ENCODE results near the gene TSGA10.
"Not testable (repeated sequence)": the region's sequence is repeated elsewhere in the genome, so short reads cannot be mapped to it uniquely, and the experiment has no call there.

TSGA10 gene

DNA sequence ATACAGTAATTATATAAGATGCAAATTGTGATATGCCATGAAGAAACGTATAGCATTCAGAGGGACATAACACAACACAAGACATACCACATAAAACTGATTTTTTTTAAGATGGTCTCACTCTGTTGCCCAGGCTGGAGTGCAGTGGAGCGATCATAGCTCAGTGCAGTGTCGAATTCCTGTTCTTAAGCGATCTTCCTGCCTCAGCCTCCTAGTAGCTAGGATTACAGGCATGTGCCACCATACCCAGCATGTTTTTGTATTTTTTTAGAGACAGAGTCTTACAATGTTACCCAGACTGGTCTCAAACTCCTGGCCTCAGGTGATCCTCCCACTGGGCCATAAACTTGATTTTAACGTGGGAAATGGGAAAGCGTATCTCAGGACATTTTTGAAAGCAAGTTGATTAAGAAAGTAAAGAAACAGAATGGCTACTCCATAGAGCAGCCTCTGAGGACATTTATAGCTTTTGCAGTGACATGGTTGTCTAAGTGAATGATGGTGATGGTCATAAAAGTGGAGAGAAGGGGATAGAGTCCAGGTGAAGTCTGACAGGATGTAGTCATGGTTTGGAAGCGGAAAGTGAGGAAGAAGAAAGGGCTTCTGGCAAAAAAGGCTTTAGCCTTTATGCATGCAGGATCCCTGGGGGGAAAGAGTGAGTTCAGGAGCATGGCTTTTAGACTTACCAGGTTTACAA, 2.4 kb downstream of the TSGA10 start:
- no peak for DNase-seq (ENCODE audit: low spot score)

DNA sequence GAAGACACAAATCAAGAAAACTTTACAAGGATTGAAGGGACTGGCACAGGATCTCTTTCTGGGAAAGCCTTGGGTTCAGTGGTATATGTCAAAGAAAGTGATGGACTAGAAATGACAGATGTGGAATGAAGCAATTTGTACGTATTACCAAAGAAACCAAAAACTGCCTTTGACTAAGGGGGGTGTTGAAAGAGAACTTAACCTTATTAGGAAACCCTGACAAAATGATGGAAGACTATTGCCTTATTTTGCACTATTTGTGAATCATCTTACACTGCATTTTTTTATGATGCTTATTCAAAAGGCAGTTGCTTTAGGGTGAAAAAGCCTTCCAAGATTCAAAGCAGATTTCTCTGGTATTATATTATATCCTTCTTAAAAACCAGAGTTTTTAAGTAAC, 4.0 kb downstream of the TSGA10 start:
- DNase-seq (ENCODE audit: low spot score), result no peak

DNA sequence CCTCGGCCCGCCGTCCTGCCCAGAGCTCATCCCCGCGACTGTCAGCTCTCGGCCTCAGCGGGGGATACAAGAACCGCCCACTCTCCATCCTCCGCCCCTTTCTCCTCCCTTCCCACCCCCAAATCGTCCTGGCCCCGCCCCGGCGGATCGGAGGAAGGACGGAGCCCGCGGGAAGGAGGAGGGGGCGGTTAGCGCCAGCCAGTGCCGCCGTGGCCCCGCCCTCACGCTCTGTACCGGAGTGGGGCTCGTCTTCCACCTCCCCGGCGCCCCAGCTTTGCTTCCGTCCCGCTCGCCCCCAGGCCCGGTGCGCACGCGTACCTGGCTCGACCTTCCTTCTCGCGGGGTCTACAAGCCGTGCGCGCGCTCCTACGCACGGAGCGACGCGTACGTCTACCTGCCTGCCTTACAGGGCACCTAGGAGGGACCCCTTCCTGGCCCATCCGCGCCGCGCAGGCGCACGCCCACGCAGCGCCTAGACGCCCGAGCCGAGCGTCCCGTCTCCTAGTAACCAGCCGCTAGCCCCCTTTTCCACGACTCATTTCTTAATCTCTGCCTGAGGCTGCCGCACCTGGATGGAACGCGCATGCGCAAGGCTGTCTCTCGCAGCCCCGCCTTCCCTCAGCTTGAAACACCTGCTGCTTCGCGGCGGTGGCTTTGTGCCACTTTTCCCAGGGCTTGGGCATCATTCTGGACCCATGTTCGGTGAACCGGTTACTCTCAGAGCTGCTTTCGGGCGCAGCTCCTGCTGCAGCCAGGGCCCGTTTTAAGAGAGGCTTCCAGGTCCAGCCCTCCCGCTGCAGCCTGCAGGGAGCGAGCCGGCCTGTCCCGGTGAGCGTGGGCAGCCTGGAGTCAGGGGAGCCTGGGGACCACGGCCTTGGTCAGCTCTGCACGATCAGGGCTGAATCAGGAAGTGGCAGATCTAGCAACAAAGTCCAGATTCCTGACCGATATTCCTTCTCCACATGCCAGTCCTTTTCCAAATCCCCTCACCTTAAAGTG, 13.3 kb downstream of the TSGA10 start, which contains the start of gene C2orf15:
Gene C2orf15, plus strand, starts transcription at position 598 of the 999 bp plus-strand sequence. CDS start 8,852 bp downstream, outside the sequence.
- DNase-seq (ENCODE audit: low spot score), result peak; percentile 97

DNA sequence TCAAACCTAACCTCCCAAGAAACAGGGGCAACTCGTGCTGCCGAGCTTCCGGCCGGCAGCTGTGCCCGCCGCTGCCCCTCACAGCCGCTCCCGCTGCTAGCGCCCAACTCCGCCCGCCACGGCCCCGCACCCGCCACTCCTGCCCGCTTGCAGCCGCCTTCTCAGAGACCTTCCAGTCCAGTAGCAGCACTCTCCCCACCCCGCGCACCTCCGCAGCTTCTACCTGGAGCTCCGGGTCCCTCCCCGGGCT, 14.0 kb downstream of the TSGA10 start:
- DNase-seq (ENCODE audit: low spot score), result no peak

DNA sequence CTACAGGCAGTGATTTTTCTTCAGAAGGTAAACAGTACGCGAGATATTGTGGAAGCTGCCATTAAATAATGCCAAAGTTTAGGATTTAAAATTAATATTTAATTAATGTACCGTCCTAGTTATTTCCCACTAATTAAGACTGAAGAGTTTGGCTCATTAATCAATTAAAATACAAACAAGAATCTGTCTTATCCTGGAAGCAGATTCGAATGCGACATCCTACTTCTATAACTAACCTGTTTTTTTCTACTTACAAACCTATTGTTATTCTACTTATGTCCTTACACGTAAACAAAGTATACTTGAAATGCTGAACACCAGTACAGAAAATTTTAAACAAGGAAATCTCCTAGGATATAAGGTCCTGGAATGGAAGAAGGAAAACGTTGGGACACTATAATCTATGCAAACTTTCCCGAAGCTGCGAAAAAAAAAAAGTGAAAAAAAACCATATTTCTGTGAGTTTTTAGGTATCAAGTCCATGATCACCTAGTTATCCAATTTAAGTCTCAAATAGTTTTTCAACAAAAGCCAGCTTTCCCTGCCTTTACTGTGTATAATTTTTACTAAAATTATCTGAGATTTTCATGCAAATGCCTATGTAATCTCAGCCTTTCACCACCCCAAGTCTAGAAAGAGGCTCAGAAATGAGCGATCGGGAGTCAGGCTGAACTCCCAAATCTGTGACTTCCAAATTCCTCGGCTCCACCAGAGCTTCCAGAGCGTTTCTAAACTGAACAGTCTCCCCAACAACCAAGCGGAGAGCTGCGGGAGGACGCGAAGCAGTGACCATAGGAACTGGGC, 14.5 kb downstream of the TSGA10 start:
- DNase-seq (ENCODE audit: low spot score), result no peak

DNA sequence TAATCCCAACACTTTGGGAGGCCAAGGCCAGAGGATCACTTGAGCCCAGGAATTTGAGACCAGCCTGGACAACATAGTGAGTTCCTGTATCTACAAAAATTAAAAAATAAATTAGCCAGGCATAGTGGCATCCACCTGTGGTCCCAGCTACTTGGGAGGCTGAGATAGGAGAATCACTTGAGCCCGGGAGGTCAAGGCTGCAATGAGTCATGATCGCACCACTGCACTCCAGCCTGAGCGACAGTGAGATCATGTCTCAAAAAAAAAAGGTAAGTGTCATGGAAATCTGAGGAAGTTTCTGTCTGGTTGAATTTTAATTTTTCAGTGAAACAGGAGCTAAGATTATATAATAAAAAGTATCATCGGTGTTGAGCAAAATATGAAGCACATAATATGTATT, 15.7 kb downstream of the TSGA10 start:
- DNase-seq (ENCODE audit: low spot score), result no peak

DNA sequence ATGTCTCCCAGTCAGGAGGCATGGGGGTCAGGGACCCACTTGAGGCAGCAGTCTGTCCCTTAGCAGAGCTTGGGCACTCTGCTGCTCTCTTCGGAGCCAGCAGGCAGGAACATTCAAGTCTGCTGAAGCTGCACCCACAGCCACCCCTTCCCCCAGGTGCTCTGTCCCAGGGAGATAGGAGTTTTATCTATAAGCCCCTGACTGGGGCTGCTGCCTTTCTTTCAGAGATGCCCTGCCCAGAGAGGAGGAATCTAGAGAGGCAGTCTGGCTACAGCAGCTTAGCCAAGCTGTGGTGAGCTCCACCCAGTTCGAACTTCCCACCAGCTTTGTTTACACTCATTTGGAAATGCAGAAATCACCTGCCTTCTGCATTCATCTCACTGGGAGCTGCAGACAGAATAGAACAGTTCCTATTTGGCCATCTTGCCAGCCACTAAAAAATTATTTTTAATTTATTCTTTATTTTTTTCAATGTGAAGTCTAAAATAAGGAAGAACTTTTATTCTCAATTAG, 19.6 kb downstream of the TSGA10 start:
- DNase-seq (ENCODE audit: low spot score), result not testable (repeated sequence)

DNA sequence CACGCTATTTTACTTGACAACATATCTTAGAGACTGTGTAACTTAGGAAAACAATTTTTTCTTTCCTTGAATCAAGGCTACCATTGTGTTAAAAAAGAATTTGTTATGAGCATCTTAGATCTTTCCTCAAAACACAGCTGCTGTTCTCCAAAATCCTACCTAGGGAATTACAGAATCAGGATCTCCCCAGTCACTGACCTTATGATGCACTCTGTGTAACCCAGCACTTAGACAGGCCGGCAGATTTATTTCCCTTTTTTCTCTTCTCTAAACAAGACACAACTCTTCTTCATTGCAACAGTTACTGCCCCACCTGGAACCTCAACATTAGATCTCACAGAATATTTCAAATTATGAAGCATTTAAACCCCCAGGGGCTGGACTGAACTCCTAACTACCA, 26.8 kb downstream of the TSGA10 start:
- no peak for DNase-seq (ENCODE audit: low spot score)

DNA sequence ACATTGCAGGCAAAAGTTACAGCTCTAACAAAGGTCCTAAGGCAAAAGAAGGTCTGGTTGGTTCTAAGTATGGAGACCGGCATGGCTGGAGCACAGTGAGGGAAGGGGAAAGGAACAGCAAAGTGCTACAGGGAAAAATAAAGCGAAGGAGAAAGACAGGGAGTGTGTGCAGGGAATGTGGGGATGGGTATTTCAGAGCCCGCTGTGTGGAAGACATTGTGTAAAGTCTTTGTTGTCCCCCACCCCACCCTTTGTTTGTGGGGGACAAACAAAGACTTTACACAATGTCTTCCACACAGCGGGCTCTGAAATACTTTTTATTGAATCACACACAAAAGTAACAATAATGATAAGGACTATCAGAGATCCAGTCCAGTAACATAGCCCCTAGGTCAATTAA, 42.1 kb downstream of the TSGA10 start:
- peak; percentile 48 for DNase-seq (ENCODE audit: low spot score)

DNA sequence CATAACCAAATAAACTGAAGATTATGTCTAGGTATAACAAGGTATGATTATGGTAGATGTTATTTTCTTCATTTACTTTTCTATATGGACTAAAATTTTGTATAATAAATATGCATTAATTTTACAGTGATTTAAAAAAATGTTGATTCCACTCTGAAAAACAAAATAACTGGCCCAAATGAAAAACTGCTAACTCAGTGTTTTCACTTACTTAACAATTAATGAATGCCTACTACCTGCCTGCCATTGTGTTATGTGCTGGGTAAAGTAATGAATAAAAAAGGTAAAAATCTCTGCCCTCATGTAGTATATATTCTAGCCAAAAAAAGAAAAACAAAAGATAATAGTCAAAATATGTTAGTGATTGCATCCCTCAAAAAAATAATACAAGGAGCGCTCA, 42.8 kb downstream of the TSGA10 start:
- DNase-seq (ENCODE audit: low spot score), result no peak

DNA sequence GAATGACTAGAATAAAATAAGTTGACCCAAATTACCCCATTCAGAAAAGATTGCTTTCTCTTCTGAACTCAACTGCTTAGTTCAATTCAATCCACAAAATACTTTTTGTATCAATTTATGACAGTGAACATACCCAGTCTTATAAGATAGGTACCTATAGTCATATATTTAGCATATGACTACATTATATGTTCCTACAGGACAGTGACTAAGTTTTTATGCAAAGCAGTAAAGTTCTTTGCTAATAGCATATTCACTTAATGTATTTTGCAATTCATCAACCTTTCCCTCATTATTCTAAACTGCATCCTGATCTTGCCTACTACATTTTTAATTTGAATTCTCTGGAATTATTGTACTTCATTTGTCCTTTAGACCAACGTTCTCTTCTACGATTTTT, 43.5 kb downstream of the TSGA10 start:
- no peak for DNase-seq (ENCODE audit: low spot score)

DNA sequence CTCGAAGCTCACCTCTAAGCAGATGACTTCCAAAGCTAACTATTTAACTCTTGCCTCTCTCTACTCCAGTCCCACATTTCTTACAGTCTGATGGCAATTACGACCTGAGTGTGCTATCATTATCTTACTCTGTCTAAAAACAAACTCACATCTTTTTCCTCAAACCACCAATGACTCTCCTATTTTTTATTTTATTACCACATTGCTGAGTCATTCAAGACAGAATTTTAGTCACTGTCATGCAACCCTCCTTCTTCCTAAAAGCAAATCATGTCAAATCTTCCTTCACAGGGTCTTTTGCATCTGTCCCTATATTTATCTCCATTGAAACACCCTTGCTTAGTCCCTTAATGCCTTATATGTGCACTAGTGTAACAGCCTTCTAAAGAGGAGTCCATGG, 47.8 kb downstream of the TSGA10 start:
- DNase-seq (ENCODE audit: low spot score), result no peak

DNA sequence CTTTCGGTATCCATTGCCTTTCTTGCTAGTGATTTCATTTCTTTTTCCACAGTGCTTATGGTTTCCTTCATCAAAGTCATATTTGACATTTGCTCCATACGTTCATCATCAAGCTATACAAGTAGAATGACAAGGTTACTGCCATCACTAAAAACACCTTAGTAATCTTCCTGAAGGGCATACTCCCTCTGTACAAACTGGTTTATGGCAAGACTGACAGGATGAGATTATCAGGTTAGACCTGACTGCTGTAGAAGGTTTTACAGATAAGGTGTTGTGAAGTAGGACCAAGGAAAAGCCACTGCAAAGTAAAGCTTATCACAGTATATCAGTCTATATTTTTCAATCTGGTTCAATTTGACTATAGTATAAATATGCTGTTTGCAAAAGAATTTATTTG, 50.7 kb downstream of the TSGA10 start:
- no peak for DNase-seq (ENCODE audit: low spot score)

DNA sequence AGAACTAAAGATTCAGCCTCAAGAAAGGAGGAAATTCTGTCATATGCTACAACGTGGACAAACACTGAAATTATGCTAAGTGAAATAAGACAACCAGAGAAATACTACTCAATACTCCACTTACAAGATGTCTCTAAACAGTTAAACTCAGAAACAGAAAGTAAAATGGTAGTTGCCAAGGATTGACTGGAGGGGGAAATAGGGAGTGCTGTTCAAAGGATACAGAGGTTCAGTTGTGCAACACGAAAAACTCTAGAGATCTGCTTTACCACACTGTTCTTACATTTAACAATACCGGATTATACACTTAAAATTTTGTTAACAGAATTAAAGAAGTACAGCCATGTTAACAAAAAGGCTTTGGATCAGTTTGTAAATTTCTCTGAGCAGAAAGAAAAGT, 53.0 kb downstream of the TSGA10 start:
- DNase-seq (ENCODE audit: low spot score), result peak; percentile 39

DNA sequence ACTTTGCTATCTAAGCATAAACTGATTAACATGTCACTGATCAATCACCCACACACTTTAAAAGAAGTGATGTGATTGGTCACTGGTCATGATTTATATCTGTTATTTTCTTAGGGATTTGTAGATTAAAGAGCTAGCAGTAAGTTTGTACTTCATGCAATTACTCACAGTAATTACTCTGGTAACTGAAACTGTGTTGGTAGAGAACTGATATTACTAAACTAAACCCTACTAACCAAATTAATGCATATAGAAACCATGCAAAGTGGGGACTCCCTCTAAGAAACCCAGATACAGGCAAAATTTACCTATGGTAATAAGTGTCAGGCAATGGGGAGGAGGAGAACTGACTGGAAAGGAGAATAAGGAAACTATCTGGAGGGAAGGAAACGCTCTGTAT, 58.0 kb downstream of the TSGA10 start:
- no peak for DNase-seq (ENCODE audit: low spot score)

DNA sequence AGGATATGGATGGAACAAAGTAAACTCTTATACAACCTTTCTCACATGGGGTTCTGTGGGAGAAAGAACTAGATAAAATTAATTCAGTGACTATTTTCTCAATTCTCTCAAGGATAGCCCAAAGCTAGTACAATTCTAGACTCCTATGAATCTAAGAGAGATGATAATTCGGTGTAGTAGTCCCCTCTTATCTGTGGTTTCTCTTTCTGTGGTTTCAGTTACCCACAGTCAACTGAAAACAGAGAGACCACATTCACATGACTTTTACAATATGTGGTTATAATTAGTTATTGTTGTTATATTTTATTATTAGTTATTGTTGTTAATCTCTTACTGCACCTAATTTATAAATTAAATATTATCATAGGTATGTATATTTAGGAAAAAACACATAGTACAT, 66.7 kb downstream of the TSGA10 start:
- no peak for DNase-seq (ENCODE audit: low spot score)

DNA sequence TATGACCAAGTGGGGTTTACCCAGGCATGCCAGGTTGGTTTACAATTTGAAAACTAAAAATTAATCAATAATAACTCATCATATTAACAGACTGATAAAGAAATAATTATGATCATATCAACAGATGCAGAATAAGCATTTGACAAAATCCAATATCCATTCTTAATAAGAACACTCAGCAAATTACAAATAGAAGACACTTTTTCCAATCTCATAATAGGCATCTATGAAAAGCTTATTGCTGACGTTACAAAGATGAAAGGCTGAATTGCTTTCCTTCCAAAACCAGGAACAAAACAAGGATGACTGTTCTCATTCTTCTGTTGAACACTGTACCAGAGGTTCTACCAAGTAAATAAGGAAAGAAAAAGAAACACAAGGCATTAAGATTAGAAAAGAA, 68.4 kb downstream of the TSGA10 start:
- no peak for DNase-seq (ENCODE audit: low spot score)

DNA sequence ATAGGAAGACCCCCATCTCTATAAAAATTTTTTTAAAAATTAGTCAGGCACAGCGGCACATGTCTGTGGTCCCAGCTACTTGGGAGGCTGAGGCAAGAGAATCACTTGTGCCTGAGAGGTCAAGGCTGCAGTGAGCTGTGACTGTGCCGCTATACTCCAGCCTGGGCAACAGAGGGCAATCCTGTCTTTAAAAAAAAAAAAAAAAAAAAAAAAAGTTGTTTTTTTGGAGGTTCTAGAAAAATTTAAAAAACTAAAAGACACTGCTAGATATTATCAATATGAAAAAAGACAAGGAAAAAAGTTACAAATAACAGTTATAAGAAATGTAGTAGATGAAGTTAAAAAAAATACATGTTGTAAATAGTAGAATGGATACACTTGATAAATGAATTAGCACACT, 69.3 kb downstream of the TSGA10 start:
- no peak for DNase-seq (ENCODE audit: low spot score)

DNA sequence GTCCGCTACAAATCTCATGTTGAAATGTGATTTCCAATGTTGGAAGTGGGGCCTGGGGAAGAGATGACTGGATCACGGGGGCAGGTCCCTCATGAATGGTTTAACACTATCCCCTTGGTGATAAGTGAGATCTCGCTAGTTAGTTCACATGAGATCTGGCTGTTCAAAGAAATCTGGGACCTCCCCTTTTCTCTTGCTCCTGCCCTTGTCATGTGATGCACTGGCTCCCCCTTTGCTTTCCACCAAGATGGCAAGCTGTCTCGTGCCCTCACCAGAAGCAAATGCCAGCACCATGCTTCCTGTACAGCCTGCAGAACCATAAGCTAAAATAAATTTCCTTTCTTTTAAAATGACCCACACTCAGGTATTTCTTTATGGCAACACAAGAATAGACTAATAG, 70.5 kb downstream of the TSGA10 start:
- DNase-seq (ENCODE audit: low spot score), result no peak

DNA sequence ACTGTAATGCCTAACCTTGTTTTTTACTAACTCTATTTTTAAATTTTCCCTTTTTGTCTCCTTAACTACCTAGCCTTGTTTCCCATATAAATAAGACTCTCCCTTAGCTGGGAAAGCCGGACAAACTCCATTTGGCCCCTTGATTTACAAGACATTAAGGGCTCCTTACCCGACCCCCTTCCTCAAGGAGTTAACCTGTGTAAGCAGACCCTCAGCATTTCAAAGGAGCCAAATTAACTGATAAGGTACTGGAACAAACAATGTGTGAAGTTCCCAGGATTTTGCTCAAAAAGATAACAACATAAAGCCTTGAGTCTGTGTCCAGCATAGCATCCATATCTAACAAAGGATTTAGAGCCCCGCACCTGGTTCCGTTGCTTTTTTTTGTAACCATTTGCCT, 72.9 kb downstream of the TSGA10 start:
- no peak for DNase-seq (ENCODE audit: low spot score)

DNA sequence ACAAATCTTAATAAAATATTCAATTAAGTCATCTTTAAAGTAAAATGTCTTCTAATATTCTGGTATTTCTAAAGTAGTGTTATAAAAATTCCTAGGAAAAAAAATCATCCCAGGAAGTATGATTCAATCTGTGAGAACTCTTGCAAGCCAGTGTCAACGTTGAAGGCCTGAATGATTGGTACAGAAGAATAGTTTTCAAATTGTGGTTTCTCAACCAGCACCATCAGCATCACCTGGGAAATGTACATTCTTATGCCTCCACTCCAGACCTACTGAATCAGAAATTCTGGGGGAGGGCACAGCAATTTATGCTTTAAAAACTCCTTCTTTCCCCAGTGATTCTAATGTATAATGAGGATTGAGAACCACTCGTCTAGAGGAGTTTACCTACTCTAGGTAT, 75.5 kb downstream of the TSGA10 start:
- no peak for DNase-seq (ENCODE audit: low spot score)

DNA sequence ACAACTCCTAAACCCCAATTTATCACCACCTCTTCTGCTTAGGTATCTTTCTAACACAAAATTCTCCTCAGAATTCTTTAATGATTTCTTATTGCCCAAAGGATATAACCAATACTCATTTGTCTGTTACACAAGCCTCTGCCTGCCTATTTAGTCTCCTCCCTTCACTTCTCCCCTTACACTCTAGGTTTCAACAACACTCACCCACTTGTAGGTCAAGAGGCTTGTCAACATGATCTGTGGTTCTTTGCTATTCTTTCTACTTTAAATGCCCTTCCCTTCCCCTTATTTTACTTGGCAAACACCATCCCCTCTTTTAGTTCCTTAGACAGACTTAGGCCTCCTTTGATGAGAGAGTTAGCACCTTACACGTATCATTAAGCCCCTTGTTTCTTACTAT, 82.2 kb downstream of the TSGA10 start:
- no peak for DNase-seq (ENCODE audit: low spot score)

Data from Ammon's horn (tissue), 1 donor.